Measurements from ENCODE around the gene TBC1D30.
"Not testable (repeated sequence)": the region's sequence is repeated elsewhere in the genome, so short reads cannot be mapped to it uniquely, and the experiment has no call there.

The TBC1D30 gene

DNA sequence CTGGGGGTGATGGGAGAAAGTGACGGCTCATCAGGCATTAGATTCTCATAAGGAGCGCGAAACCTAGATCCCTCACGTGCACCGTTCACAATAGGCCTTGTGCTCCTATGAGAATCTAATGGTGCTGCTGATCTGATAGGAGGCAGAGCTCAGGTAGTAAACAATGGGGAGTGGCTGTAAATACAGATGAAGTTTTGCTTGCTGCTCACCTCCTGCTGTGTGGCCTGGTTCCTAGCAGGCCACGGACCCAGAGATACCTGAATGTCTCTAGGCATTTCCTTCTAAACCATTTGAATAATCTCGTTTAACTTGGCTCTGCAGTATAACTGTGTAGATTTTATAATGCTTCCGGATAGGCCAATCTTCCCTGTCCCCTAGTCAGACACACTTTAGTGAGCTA, 13.0 kb downstream of the TBC1D30 start:
- H3K4me3 ChIP-seq (ENCODE audit: low read depth, low read length), result no peak overlapping the region
- in situ Hi-C loops (cut with HindIII; ENCODE audit: low sequenced_read_pairs), result no loop called here
- no peak for DNase-seq (ENCODE audit: low read depth, low spot score)
- TF ChIP-seq, protein P1, sequence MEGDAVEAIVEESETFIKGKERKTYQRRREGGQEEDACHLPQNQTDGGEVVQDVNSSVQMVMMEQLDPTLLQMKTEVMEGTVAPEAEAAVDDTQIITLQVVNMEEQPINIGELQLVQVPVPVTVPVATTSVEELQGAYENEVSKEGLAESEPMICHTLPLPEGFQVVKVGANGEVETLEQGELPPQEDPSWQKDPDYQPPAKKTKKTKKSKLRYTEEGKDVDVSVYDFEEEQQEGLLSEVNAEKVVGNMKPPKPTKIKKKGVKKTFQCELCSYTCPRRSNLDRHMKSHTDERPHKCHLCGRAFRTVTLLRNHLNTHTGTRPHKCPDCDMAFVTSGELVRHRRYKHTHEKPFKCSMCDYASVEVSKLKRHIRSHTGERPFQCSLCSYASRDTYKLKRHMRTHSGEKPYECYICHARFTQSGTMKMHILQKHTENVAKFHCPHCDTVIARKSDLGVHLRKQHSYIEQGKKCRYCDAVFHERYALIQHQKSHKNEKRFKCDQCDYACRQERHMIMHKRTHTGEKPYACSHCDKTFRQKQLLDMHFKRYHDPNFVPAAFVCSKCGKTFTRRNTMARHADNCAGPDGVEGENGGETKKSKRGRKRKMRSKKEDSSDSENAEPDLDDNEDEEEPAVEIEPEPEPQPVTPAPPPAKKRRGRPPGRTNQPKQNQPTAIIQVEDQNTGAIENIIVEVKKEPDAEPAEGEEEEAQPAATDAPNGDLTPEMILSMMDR (IDR thresholded peaks at IDR 0.05; ENCODE audit: low read depth, low read length), result no peak

DNA sequence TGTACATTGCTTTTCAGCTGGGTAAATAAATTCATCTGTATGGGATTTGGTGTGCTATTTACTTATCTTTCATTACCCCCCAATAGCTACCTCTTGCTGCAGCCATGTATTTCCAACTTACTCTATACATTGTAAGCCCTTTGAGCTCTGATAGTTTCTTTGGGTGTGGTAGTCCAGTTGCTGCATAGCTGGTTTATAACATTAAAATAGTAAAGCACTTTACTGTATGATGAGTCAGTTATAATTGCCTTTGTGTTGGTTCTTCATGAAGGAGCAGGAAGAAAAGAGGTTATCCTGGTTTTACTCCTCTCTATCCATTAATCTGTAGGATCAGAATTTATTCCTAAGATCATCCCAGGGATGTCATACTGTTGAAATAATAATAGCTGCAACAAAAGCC, 15.7 kb downstream of the TBC1D30 start:
- TF ChIP-seq, protein P1 (IDR thresholded peaks at IDR 0.05; ENCODE audit: low read depth, low read length), result no peak
- H3K4me3 ChIP-seq (ENCODE audit: low read depth, low read length), result no peak overlapping the region
- DNase-seq (ENCODE audit: low read depth, low spot score), result no peak
- in situ Hi-C loops (cut with HindIII; ENCODE audit: low sequenced_read_pairs), result no loop called here

DNA sequence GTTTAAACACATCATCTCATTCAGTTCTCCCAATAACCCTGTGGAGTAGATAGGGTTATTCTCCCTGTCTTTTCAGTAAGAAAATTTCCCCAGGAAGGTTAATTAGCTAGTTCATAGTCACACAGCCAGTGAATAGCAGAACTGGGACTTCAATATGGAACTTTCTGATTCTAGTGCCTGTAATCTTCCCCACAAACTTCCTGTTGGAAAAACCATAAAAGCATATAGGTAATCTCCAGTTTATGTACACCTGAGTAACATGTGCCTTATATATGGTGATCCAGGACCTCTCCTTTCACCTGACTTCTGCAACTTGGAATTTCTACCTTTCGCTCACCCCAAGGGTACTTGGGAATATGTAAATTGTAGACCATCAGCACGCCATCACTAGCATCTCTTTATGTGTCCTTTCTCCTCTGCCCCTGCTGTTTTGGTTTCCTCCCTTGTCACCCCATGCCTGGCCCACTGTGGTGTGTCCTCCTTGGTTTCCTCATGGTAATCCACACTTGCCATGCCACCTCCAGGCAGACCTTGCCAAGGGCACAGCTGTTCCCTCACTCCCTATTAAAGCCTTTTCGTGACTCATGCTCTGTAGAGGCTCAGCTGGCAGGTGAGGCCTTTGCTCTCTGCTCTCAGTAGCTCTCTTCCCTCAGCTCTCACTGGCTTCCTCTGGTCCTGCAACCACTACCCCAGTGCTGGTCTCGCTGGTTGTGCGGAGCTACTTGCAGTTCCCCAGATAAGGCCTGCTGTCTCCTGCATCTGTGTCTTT, 16.7 kb downstream of the TBC1D30 start:
- TF ChIP-seq, protein P1 (IDR thresholded peaks at IDR 0.05; ENCODE audit: low read depth, low read length), result no peak
- DNase-seq (ENCODE audit: low read depth, low spot score), result no peak
- in situ Hi-C loops (cut with HindIII; ENCODE audit: low sequenced_read_pairs), result no loop called here
- no peak overlapping the region for H3K4me3 ChIP-seq (ENCODE audit: low read depth, low read length)

DNA sequence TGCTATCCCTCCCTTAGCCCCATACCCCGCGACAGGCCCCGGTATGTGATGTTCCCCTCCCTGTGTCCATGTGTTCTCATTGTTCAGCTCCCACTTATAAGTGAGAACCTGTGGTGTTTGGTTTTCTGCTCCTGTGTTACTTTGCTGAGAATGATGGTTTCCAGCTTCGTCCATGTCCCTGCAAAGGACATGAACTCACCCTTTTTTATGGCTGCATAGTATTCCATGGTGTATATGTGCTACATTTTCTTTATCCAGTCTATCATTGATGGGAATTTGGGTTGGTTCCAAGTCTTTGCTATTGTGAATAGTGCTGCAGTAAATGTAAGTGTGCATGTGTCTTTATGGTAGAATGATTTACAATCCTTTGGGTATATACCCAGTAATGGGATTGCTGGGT, 24.0 kb downstream of the TBC1D30 start:
- in situ Hi-C loops (cut with HindIII; ENCODE audit: low sequenced_read_pairs); DNase-seq (ENCODE audit: low read depth, low spot score): not testable (repeated sequence)

DNA sequence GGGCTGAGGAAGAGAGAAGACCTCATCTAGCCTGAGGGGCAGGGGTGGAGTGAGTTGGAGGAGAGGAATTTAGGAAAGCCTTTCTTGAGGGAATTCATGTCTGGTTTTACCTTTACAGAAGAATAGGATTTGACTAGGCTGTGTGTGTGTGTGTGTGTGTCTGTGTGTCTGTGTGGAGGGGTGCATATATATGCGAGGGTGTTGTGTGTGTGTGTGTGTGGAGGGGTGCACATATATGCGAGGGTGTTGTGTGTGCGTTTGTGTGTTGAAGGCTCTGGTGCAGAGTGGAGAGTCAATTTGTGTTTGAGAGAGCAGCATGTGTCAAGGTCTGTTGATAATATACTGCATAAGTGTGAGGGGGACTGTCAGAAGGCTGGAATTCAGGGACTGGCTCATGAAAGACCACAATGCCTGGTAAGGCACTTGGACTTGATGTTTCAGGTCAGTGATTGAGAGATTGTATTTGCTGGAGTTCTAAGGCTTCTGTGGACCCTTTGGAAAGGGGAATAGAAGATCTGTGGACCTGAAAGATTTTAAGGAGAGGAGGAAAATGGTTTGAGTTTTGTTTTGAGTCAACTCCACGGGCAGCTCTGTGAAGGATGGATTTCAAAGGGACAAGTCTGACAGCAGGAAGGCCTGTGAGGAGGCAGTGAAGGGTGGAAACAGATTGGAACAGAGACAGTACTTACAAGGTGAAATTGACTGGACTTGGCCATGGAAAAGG, 34.6 kb downstream of the TBC1D30 start:
- TF ChIP-seq, protein P1 (IDR thresholded peaks at IDR 0.05; ENCODE audit: low read depth, low read length), result no peak
- H3K4me3 ChIP-seq (ENCODE audit: low read depth, low read length), result no peak overlapping the region
- in situ Hi-C loops (cut with HindIII; ENCODE audit: low sequenced_read_pairs), result no loop called here
- DNase-seq (ENCODE audit: low read depth, low spot score), result no peak

More for the DNA sequence above, 24.0 kb downstream of the TBC1D30 start:
- H3K4me3 ChIP-seq (ENCODE audit: low read depth, low read length), result not testable (repeated sequence)

DNA sequence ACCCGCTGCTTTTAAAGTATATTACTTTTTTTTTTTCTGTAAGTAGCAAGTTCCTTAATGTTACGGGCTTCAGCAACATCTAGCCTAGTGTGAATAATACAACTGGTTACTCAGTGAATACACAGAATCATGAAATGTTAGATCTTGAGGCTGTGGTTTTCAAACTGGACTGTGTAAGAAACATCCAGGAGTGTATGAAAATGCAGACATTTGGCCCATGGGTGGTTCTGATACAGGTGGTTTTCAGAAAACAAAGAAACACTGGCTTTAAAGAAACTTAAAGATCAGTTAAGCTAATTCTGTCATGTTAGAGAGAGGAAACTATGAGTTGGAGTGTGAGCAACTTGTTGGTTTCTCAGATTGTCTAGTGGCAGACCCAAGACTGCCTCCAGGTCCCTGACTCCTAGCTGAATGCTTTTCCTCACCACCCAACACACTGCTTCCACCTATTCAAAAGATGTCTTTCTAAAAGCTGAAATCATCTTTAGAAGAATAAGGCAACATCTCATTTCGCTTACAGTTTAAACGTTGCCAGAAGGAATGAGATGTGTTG, 36.1 kb downstream of the TBC1D30 start:
- TF ChIP-seq, protein P1 (IDR thresholded peaks at IDR 0.05; ENCODE audit: low read depth, low read length), result no peak
- in situ Hi-C loops (cut with HindIII; ENCODE audit: low sequenced_read_pairs), result no loop called here

DNA sequence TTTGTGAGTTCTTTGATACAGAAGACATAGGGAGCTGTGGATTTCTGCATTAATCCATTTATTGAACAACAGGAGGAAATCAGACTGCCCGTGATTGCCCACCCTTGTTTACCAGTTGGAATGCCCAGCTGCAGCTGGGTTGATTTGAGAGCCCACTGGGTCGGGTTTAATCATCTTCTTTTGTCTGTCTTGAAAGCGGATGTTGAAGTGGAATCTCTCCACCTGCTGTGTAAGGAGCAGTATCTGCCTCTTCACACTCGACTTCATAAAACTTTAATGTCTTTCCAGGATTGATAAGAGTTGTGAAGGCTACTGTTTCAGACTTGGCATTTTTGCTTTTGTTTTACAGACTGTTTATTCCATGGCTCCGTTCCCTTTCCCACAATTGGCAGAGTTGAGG, 39.9 kb downstream of the TBC1D30 start:
- H3K4me3 ChIP-seq (ENCODE audit: low read depth, low read length), result no peak overlapping the region
- in situ Hi-C loops (cut with HindIII; ENCODE audit: low sequenced_read_pairs), result no loop called here
- no peak for DNase-seq (ENCODE audit: low read depth, low spot score)
- TF ChIP-seq, protein P1 (IDR thresholded peaks at IDR 0.05; ENCODE audit: low read depth, low read length), result no peak

More for the DNA sequence above, 36.1 kb downstream of the TBC1D30 start:
- no peak for DNase-seq (ENCODE audit: low read depth, low spot score)
- H3K4me3 ChIP-seq (ENCODE audit: low read depth, low read length), result no peak overlapping the region
